ENCODE measurements around the gene OSBPL10.

GRCh38 chr3:31821118-31821517 lies 159.9 kb downstream of the OSBPL10 start:
- TF ChIP-seq, protein P1, sequence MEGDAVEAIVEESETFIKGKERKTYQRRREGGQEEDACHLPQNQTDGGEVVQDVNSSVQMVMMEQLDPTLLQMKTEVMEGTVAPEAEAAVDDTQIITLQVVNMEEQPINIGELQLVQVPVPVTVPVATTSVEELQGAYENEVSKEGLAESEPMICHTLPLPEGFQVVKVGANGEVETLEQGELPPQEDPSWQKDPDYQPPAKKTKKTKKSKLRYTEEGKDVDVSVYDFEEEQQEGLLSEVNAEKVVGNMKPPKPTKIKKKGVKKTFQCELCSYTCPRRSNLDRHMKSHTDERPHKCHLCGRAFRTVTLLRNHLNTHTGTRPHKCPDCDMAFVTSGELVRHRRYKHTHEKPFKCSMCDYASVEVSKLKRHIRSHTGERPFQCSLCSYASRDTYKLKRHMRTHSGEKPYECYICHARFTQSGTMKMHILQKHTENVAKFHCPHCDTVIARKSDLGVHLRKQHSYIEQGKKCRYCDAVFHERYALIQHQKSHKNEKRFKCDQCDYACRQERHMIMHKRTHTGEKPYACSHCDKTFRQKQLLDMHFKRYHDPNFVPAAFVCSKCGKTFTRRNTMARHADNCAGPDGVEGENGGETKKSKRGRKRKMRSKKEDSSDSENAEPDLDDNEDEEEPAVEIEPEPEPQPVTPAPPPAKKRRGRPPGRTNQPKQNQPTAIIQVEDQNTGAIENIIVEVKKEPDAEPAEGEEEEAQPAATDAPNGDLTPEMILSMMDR (IDR thresholded peaks at IDR 0.05; ENCODE audit: low read length) = no peak
- no peak for TF ChIP-seq EZH2 (IDR thresholded peaks at IDR 0.05; ENCODE audit: borderline replicate concordance, low read length)

Data from OCI-LY1 (cell line).